WERI-Rb-1 (cell line): Measurements from ENCODE around the gene KLF18.
A peak's percentile ranks its signal among the peaks of the same experiment; 100 is the strongest.

Experiments used
- DNase-seq: peaks from one replicate; pipeline ENCODE4 v3.0.0-alpha.2; 2020
- H3K27ac ChIP-seq: fragments of 250-450 bp; sonication (Bioruptor Pico); 2 replicates; pipeline ENCODE4 v1.5.1; 2020; ENCODE audit warnings: mild to moderate bottlenecking, moderate library complexity
- H3K27me3 ChIP-seq: fragments of 250-450 bp; sonication (Bioruptor Pico); 2 replicates; pipeline ENCODE4 v1.5.1; 2021; ENCODE audit warnings: mild to moderate bottlenecking, low read depth, moderate library complexity; ENCODE audit not compliant: insufficient read depth, severe bottlenecking
- H3K36me3 ChIP-seq: fragments of 250-450 bp; sonication (Bioruptor Pico); 2 replicates; pipeline ENCODE4 v1.5.1; 2020; ENCODE audit warnings: mild to moderate bottlenecking, moderate library complexity
- H3K4me3 ChIP-seq: 2 replicates; pipeline ENCODE4 v1.5.1; 2011; ENCODE audit warnings: low read depth, mild to moderate bottlenecking, control low read depth, low read length
- H3K9me3 ChIP-seq: fragments of 250-450 bp; sonication (Bioruptor Pico); 2 replicates; pipeline ENCODE4 v1.5.1; 2021; ENCODE audit warnings: mild to moderate bottlenecking, moderate library complexity; ENCODE audit not compliant: severe bottlenecking
- TF ChIP-seq, protein P1 (sequence below): IDR thresholded peaks from 2 replicates; pipeline ENCODE4 v1.5.1; 2011; ENCODE audit warnings: low read depth, mild to moderate bottlenecking, control low read depth, inconsistent platforms, low read length

The KLF18 gene

DNA sequence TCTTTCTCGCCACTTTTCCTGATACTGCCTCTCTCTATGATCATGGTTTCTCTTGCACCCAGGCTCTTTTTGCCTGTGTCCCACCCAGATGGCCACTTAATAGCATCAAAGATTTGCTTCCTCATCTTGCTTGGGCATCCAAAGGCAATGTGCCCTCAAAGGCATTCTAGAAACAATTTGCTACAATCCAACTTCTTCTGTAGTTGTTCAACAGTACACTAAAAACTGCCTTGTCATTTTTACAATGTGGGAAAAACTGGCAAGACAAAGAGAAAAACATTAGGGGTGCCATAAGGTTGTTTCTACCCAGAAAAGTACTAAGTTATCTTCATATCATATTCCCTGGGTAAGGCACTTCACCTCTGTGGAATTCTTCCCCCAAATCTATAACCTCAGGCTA is 16.5 kb upstream of the KLF18 start:
- Histone ChIP-seq H3K36me3 (no peaks in the 10 kb centered on the region), H3K4me3 (no peak overlapping the region), H3K27me3 (no peaks in the 10 kb centered on the region), H3K9me3 (peaks cover 3% of the 10 kb centered on the region), H3K27ac (no peak overlapping the region)
- no peak for DNase-seq
- TF ChIP-seq, protein P1, sequence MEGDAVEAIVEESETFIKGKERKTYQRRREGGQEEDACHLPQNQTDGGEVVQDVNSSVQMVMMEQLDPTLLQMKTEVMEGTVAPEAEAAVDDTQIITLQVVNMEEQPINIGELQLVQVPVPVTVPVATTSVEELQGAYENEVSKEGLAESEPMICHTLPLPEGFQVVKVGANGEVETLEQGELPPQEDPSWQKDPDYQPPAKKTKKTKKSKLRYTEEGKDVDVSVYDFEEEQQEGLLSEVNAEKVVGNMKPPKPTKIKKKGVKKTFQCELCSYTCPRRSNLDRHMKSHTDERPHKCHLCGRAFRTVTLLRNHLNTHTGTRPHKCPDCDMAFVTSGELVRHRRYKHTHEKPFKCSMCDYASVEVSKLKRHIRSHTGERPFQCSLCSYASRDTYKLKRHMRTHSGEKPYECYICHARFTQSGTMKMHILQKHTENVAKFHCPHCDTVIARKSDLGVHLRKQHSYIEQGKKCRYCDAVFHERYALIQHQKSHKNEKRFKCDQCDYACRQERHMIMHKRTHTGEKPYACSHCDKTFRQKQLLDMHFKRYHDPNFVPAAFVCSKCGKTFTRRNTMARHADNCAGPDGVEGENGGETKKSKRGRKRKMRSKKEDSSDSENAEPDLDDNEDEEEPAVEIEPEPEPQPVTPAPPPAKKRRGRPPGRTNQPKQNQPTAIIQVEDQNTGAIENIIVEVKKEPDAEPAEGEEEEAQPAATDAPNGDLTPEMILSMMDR = no peak

DNA sequence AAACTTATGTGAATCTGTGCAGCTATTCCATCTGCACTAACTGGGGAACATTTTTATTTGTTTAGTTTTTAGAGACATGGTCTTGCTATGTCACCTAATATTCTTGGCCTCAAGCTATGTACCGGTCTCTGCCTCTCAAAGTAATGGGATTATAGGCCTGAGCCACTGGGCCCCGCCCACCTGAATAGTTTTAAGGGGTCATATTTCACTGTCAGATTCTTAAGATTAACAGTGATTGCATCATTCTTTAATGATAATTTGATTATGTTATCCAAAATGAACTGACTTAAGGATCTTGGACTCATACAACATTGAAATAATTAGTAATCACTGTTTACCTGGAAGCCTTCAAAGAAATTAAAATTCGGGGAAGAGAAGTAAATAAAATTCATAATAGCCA is 12.6 kb upstream of the KLF18 start:
- Histone ChIP-seq H3K4me3 (no peak overlapping the region), H3K27ac (no peak overlapping the region), H3K27me3 (no peaks in the 10 kb centered on the region), H3K36me3 (no peaks in the 10 kb centered on the region), H3K9me3 (no peaks in the 10 kb centered on the region)
- DNase-seq = peak; percentile 73
- TF ChIP-seq, protein P1 = no peak

DNA sequence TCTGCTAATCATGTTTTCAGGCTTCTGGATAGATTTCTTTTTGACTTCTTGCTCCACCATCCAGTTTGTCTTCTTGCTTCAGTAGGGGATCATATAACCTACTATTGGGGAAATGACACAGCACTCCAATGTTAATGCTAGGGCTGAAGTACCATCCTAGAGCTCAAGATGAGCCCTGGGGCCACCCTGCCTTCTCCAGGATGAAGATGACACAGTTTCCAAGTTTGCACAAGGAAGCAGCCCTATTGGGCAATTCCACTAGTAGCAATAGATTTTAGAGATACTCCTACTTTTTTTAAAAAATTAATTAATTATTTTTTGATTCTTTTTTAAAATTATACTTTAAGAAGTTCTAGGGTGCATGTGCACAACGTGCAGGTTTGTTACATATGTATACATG is 11.3 kb upstream of the KLF18 start:
- Histone ChIP-seq H3K27ac (no peak overlapping the region), H3K27me3 (no peaks in the 10 kb centered on the region), H3K4me3 (no peak overlapping the region), H3K36me3 (no peaks in the 10 kb centered on the region), H3K9me3 (no peaks in the 10 kb centered on the region)
- TF ChIP-seq, protein P1 = no peak
- no peak for DNase-seq

DNA sequence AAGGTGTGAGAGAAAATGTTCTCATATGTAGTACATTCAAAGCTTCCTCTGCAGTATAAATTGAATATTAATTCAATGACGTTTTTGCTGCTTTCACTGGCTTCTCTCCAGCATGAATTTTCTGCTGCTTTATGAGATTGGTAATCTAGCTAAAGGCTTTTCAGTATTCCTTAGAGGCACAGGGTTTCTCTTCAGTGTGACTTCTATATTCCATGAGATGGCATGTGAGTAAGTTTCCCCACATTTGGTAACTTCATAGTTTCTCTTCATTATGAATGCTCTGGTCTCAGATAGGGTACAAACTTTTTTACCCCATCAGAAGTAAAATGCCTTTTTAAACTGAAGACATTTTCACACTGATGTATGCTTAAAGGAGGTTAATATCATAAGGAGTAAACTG is 10.4 kb upstream of the KLF18 start:
- TF ChIP-seq, protein P1 = no peak
- Histone ChIP-seq H3K27me3 (no peaks in the 10 kb centered on the region), H3K36me3 (no peaks in the 10 kb centered on the region), H3K4me3 (no peak overlapping the region), H3K27ac (no peak overlapping the region), H3K9me3 (no peaks in the 10 kb centered on the region)
- DNase-seq = no peak

DNA sequence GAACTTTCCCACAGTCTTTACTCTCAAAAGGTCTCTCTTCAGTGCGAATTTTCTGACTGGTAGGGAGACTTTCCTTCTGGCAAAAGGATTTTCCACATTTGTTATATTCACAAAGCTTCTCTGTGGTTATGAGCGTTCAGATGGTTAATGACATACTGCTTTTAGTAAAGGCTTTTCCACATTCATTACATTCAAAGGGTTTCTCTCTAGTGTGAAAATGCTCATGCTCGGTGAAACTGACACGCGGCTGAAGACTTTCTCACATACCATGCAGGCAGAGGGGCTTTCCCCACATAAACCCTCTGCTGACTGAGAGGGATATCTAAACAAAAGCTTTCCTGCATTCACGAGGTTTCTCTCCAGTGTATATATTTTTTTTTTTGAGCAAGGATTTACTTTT is 9.9 kb upstream of the KLF18 start:
- TF ChIP-seq, protein P1 = no peak
- DNase-seq = no peak
- H3K4me3 ChIP-seq = no peak overlapping the region
- H3K27me3 ChIP-seq = no peaks in the 10 kb centered on the region
- H3K36me3 ChIP-seq = no peaks in the 10 kb centered on the region
- H3K27ac ChIP-seq = no peak overlapping the region
- H3K9me3 ChIP-seq = no peaks in the 10 kb centered on the region

DNA sequence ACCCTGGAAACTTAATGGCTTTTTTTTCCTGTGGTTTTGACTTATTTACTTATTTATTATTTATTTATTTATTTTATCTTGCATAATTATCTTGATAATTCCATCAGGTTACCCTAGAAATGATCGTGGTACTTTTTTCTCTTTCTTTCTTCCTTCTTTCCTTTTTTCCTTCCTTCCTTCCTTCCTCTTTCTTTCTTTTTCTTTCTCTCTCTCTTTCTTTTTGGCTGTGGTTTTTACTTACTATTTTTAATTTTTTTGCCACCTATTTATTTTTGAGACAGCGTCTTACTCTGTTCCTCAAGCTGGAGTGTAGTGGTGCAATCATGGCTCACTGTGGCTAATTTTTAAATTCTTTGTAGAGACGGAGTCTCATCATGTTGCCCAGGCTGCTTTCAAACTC is 6.2 kb upstream of the KLF18 start:
- TF ChIP-seq, protein P1 = no peak
- DNase-seq = no peak
- Histone ChIP-seq H3K9me3 (peaks cover 17% of the 10 kb centered on the region), H3K4me3 (no peak overlapping the region), H3K27me3 (no peaks in the 10 kb centered on the region), H3K36me3 (no peaks in the 10 kb centered on the region), H3K27ac (peak overlapping the region; percentile 6; the same call in 1 of the 2 replicates)
